ENCODE measurements around the gene GRAMD4.

Gene GRAMD4

GRCh38 chr22:46657996-46658947 is 38.1 kb downstream of the GRAMD4 start:
- no peak for DNase-seq

- DNase-seq, result no peak
Measured at GRCh38 chr22:46659059-46659790, 39.0 kb downstream of the GRAMD4 start.

- DNase-seq, result no peak
Measured at GRCh38 chr22:46659791-46660186, 39.6 kb downstream of the GRAMD4 start.

- no peak for DNase-seq
Measured at GRCh38 chr22:46660604-46661201, 40.5 kb downstream of the GRAMD4 start.

GRCh38 chr22:46661221-46661851 is 41.1 kb downstream of the GRAMD4 start:
- DNase-seq, result no peak

- no peak for DNase-seq
Measured at GRCh38 chr22:46662226-46662625, 42.0 kb downstream of the GRAMD4 start.

GRCh38 chr22:46663001-46663400 is 42.8 kb downstream of the GRAMD4 start:
- DNase-seq, result no peak

- DNase-seq, result no peak
Measured at GRCh38 chr22:46663436-46664100, 43.4 kb downstream of the GRAMD4 start.

- DNase-seq, result no peak
Measured at GRCh38 chr22:46664301-46664855, 44.2 kb downstream of the GRAMD4 start.

- no peak for DNase-seq
Measured at GRCh38 chr22:46665151-46665695, 45.0 kb downstream of the GRAMD4 start.

- DNase-seq, result no peak
Measured at GRCh38 chr22:46665751-46666280, 45.6 kb downstream of the GRAMD4 start.

GRCh38 chr22:46666577-46667244 is 46.5 kb downstream of the GRAMD4 start:
- DNase-seq, result no peak

GRCh38 chr22:46667245-46667623 is 47.0 kb downstream of the GRAMD4 start:
- no peak for DNase-seq

GRCh38 chr22:46668116-46668515 is 47.9 kb downstream of the GRAMD4 start:
- no peak for DNase-seq

- no peak for DNase-seq
Measured at GRCh38 chr22:46669201-46669600, 49.0 kb downstream of the GRAMD4 start.

GRCh38 chr22:46671824-46672432 is 51.7 kb downstream of the GRAMD4 start:
- DNase-seq, result no peak

- no peak for DNase-seq
Measured at GRCh38 chr22:46672731-46673130, 52.5 kb downstream of the GRAMD4 start.

GRCh38 chr22:46673205-46673604 is 53.0 kb downstream of the GRAMD4 start:
- no peak for DNase-seq

GRCh38 chr22:46673662-46674236 is 53.6 kb downstream of the GRAMD4 start:
- no peak for DNase-seq

GRCh38 chr22:46674367-46674781 is 54.2 kb downstream of the GRAMD4 start:
- peak; percentile 83 for DNase-seq
